Suprapubic skin (tissue), 4 donors: ENCODE data around the gene SOS1. TPM values are rescaled to one million over a fixed set of nuclear protein-coding genes. Genes with fewer than 3 reads are reported as not detected.

Experiments
- DNase-seq, 2 donors: peaks; one replicate each; pipeline ENCODE4 v3.0.0-alpha.2; 2019; ENCODE audit warnings: low spot score in 2 of 2
- H3K27ac ChIP-seq: fragments of 200-600 bp; sonication (generic); one replicate; pipeline ENCODE4 v1.5.1; 2019
- H3K27me3 ChIP-seq: fragments of 200-600 bp; sonication (generic); one replicate; pipeline ENCODE4 v1.5.1; 2019
- H3K36me3 ChIP-seq: fragments of 200-600 bp; sonication (generic); one replicate; pipeline ENCODE4 v1.5.1; 2019
- H3K4me1 ChIP-seq: fragments of 200-600 bp; sonication (generic); one replicate; pipeline ENCODE4 v1.5.1; 2019
- H3K4me3 ChIP-seq: fragments of 200-600 bp; sonication (generic); one replicate; pipeline ENCODE4 v1.5.1; 2019; ENCODE audit warnings: mild to moderate bottlenecking
- H3K9me3 ChIP-seq: fragments of 200-600 bp; sonication (generic); one replicate; pipeline ENCODE4 v1.5.1; 2019
- EP300 ChIP-seq: sonication (generic); formaldehyde crosslinking; IDR thresholded peaks from one replicate; pipeline ENCODE4 v1.6.1; 2017; ENCODE audit warnings: antibody characterized with exemption
- POLR2A ChIP-seq, 2 donors: fragments of 450-650 bp; IDR thresholded peaks; one replicate each; pipeline ENCODE4 v1.6.1; 2017; ENCODE audit warnings: antibody characterized with exemption in 2 of 2, mild to moderate bottlenecking in 2 of 2, moderate library complexity in 2 of 2
- POLR2AphosphoS5 ChIP-seq, 3 donors: sonication (generic); formaldehyde crosslinking; IDR thresholded peaks; one replicate each; pipeline ENCODE4 v1.6.1; 2017; ENCODE audit warnings: antibody characterized with exemption in 3 of 3
- WGBS: methylation state at CpG from one replicate; pipeline ENCODE4 v1.1.5; 2018; 5-methylcytosine and 5-hydroxymethylcytosine counted together
- total RNA-seq, 4 donors: library from RNA; depleted of rRNA; stranded (reverse); fragments of >200 nt; gene quantifications; one replicate each; pipeline ENCODE4 v1.1.0, GENCODE V29; 2016
- TF ChIP-seq, protein P1 (sequence below), 2 donors: fragments of 200-600 bp in 1 of 2; fragments of 450-650 bp in 1 of 2; sonication (generic) in 1 of 2; IDR thresholded peaks; one replicate each; pipeline ENCODE4 v1.5.1; 2016 to 2019; ENCODE audit warnings: antibody characterized with exemption in 2 of 2, mild to moderate bottlenecking in 1 of 2, moderate library complexity in 1 of 2

Gene SOS1
- total RNA-seq, 4 donors from 2014 or later, result 18.3 to 38.3 (median 27.7) TPM

DNA sequence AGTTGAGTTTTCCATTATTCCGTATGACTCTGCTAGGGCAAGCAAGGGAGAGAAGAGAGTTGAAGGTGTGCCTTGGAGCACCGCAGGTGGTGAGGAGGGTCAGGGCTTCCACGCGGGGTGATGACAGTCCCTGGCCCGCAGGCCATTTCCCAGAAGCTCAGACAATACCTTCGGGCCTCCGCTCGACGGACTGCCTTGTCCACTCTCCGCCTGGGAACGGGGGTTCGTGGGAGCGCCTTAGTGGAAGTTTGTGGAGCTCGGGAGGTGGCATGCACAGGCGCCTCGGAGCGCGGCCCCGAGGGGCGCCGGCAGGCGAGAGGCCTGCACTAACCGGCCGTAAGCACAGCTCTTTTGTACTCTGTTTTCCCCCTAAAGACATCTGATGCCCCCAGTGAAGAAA, 161.4 kb downstream of the SOS1 start:
- Histone ChIP-seq H3K36me3 (no peaks in the 10 kb centered on the region), H3K4me3 (peak overlapping the region; percentile 44), H3K27me3 (no peaks in the 10 kb centered on the region), H3K27ac (no peak overlapping the region), H3K9me3 (no peaks in the 10 kb centered on the region), H3K4me1 (peaks cover 13% of the 10 kb centered on the region)
- 88% methylated on average over 12 of the region's 24 CpGs for WGBS
- DNase-seq, result no peak
- TF ChIP-seq EP300, result no peak
- TF ChIP-seq POLR2AphosphoS5 (IDR thresholded peaks at IDR 0.05), result no peak
- TF ChIP-seq POLR2A (IDR thresholded peaks at IDR 0.05), result no peak

- no peaks in the 10 kb centered on the region for H3K27me3 ChIP-seq
- no peak for DNase-seq
- no peaks in the 10 kb centered on the region for H3K9me3 ChIP-seq
- 95% methylated on average over 5 of the region's 5 CpGs for WGBS
- no peaks in the 10 kb centered on the region for H3K36me3 ChIP-seq
- TF ChIP-seq EP300, result no peak
- TF ChIP-seq POLR2AphosphoS5 (IDR thresholded peaks at IDR 0.05), result no peak
- TF ChIP-seq, protein P1, sequence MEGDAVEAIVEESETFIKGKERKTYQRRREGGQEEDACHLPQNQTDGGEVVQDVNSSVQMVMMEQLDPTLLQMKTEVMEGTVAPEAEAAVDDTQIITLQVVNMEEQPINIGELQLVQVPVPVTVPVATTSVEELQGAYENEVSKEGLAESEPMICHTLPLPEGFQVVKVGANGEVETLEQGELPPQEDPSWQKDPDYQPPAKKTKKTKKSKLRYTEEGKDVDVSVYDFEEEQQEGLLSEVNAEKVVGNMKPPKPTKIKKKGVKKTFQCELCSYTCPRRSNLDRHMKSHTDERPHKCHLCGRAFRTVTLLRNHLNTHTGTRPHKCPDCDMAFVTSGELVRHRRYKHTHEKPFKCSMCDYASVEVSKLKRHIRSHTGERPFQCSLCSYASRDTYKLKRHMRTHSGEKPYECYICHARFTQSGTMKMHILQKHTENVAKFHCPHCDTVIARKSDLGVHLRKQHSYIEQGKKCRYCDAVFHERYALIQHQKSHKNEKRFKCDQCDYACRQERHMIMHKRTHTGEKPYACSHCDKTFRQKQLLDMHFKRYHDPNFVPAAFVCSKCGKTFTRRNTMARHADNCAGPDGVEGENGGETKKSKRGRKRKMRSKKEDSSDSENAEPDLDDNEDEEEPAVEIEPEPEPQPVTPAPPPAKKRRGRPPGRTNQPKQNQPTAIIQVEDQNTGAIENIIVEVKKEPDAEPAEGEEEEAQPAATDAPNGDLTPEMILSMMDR (IDR thresholded peaks at IDR 0.05), result no peak
- no peak for TF ChIP-seq POLR2A (IDR thresholded peaks at IDR 0.05)
- H3K4me1 ChIP-seq, result peaks cover 13% of the 10 kb centered on the region
- no peak overlapping the region for H3K27ac ChIP-seq
- H3K4me3 ChIP-seq, result no peak overlapping the region
These were observed 162.9 kb downstream of the SOS1 start for GRCh38 chr2:38957972-38958371.

DNA sequence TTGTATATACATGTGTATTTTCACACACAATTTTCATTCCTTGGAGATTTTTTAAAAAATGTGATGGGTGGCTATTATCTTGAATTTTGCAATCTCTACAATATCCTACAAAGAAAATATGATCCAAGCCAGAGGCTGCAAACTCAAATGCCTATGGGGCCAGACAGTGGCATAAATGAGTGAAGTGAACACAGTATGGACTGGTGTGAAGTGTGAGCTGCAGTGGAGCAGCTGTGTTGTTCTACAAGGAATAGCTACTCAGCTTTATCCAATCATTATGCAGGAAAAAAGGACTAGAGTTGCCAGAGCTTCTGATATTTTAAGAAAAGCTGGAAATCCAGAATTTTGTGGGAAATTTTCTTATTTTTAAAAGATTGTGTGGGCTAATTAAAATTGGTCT, 169.1 kb downstream of the SOS1 start:
- H3K27ac ChIP-seq, result no peak overlapping the region
- H3K9me3 ChIP-seq, result no peaks in the 10 kb centered on the region
- no peaks in the 10 kb centered on the region for H3K4me1 ChIP-seq
- DNase-seq, result no peak
- H3K27me3 ChIP-seq, result no peaks in the 10 kb centered on the region
- H3K4me3 ChIP-seq, result no peak overlapping the region
- H3K36me3 ChIP-seq, result no peaks in the 10 kb centered on the region
- no peak for TF ChIP-seq EP300
- no peak for TF ChIP-seq POLR2A (IDR thresholded peaks at IDR 0.05)
- no peak for TF ChIP-seq POLR2AphosphoS5 (IDR thresholded peaks at IDR 0.05)
- TF ChIP-seq, protein P1 (IDR thresholded peaks at IDR 0.05), result no peak

GRCh38 chr2:38948995-38949394, 171.9 kb downstream of the SOS1 start:
- H3K9me3 ChIP-seq, result no peaks in the 10 kb centered on the region
- no peak overlapping the region for H3K27ac ChIP-seq
- H3K4me3 ChIP-seq, result no peak overlapping the region
- no peaks in the 10 kb centered on the region for H3K27me3 ChIP-seq
- 74% methylated on average over 4 of the region's 4 CpGs for WGBS
- TF ChIP-seq POLR2A (IDR thresholded peaks at IDR 0.05), result no peak
- TF ChIP-seq, protein P1 (IDR thresholded peaks at IDR 0.05), result no peak
- TF ChIP-seq EP300, result no peak
- TF ChIP-seq POLR2AphosphoS5 (IDR thresholded peaks at IDR 0.05), result no peak
- no peaks in the 10 kb centered on the region for H3K4me1 ChIP-seq
- no peaks in the 10 kb centered on the region for H3K36me3 ChIP-seq
- DNase-seq, result no peak

GRCh38 chr2:38948387-38948882, 172.4 kb downstream of the SOS1 start:
- H3K4me3 ChIP-seq, result no peak overlapping the region
- H3K9me3 ChIP-seq, result no peaks in the 10 kb centered on the region
- DNase-seq, result no peak
- TF ChIP-seq POLR2AphosphoS5 (IDR thresholded peaks at IDR 0.05), result no peak
- TF ChIP-seq, protein P1 (IDR thresholded peaks at IDR 0.05), result no peak
- no peak for TF ChIP-seq POLR2A (IDR thresholded peaks at IDR 0.05)
- TF ChIP-seq EP300, result no peak
- H3K36me3 ChIP-seq, result no peaks in the 10 kb centered on the region
- no peaks in the 10 kb centered on the region for H3K27me3 ChIP-seq
- H3K4me1 ChIP-seq, result no peaks in the 10 kb centered on the region
- WGBS, result 88% methylated on average over 3 of the region's 3 CpGs
- no peak overlapping the region for H3K27ac ChIP-seq
